CD4-positive, alpha-beta T cell treated with Interleukin-10 for 1 hour (primary cell): ENCODE measurements around the gene ABCC2.

Experiments
- DNase-seq: peaks from one replicate; pipeline ENCODE4 v3.0.0-alpha.2; 2020

The ABCC2 gene

DNA sequence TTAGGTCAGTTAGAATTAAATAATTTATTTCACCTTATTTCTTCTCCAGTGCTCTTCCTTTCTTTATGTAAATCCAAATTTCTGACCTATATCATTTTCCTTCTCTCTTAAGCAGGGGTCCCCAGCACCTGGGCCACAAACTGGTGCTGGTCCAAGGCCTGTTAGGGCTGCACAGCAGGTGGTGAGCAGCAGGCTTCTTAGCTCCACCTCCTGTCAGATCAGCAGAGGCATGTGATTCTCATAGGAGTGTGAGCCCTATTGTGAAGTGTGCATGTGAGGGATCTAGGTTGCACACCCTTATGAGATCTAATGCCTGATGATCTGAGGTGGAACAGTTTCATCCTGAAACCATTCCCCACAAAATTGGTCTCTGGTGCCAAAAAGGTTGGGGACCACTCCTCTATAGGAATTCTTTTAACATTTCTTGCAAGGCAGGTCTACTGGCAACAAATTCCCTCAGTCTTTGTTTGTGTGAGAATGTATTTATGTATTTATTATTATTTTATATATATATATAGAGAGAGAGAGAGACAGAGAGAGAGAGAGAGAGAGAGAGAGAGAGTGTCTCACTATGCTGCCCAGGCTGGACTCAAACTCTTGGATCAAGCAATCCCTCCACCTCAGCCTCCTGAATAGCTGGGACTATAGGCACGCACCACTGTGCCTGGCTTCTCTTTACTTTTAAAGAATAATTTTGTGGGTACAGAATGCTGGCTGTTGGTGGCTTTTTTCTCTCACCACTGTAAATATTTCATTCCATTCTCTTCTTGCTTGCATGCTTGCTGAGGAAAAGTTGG is 4.3 kb upstream of the ABCC2 start:
- DNase-seq, result no peak

DNA sequence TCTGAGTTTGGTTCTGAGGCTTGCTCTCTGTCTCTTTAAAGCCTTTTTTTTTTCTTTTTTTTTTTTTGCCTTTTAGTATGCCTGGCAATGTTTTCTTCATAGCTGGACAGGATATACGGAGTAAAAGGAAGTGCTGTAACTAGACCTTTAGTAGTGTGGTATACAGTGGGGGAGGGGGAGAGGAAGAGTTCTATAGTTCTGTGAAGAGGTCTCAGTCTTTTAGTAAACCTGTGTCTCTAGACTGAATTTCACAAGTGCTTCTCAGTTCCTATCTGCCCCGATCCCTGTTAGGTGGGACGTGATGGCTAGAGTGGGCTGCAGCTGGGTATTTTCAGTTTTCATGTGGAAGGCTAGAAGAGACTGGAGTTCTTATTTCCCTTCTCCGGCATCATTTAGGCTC is 3.1 kb upstream of the ABCC2 start:
- no peak for DNase-seq

DNA sequence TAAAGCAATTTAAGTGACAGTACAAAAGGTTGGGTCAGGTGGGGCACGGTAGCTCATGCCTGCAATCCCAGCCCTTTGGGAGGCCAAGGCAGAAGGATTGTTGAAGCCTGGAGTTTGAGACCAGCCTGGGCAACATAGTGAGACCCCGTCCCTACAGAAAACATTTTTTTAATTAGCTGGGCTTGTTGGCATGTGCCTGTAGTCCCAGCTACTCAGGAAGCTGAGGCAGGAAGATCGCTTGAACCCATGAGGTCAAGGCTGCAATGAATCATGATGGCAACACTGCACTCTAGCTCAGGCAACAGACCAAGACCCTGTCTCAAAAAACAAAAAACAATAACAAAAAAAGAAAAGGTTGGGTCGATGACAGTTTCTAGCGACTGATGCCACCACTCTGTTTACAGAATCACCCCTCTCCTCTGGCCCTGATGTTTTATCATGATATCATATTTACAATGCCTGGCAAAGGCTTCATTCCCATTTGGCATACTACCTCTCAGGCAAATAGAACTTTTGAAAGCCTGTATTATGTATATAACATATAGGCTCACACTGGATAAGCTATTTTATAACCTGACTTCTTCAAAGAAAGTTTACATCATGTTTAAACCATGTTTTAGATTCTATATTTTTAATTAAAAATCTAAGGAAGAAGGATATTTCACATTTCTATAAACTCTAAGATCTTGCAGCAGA is 558 bp upstream of the ABCC2 start:
- no peak for DNase-seq

DNA sequence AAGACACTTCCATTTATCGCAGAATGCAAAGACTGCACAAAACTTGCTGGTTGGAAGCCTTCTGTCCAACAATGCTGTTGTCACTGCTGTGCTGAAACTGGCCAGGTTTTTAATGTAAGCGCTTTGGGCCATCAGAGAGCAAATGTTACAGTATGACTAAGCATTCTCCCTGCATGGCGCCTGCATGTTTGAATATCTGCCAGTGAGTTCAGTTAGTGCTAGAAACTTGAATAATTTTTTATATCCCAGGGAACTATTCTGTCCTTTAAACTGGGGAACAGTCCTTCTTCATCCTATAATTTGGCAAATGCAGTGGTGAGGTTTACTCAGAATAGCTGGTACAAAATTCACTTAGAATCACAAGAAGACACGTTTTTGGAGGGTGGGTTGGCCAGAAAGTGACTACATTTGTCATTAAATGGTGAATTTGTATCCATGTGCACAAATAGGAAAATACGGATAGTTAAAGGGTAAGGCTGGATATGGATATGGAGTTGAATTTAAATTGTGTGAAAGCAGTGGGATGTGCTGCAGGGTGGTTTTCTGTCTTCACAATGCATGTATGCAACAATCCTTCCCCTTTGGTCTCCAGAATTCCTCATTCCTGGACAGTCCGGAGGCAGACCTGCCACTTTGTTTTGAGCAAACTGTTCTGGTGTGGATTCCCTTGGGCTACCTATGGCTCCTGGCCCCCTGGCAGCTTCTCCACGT is 1.7 kb downstream of the ABCC2 start:
- no peak for DNase-seq

DNA sequence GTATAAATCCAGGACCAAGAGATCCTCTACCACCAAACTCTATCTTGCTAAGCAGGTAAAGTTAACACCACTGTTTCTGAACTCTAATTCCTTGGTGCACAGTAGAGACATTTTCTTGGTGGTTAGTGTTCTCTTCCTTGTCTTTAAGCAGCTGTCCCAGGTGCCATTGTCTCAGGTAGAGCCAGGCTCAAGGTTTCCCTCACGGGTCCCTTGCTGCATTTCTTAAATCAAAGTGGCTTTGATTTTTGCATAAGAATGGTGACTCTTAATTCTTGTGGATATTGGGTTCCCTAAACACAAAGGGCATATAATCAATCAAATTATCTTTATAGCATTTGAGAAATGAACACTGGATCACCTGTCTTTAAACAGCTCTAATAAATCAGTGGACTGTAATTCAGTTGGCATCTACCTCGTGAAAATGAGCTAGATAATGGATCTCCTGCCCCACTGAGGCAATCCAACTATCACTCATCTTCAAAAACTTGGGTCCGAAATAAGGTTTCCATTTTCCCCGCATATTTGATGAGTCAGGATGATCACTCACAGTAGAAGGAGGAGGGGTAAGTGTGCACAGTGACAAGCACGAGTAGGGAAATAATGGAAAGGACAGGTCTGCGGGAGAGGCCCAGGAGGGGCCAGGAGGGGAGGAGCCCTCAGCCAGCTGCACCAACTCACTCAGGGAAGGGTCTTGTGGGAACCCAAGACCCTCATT is 2.4 kb downstream of the ABCC2 start:
- no peak for DNase-seq

DNA sequence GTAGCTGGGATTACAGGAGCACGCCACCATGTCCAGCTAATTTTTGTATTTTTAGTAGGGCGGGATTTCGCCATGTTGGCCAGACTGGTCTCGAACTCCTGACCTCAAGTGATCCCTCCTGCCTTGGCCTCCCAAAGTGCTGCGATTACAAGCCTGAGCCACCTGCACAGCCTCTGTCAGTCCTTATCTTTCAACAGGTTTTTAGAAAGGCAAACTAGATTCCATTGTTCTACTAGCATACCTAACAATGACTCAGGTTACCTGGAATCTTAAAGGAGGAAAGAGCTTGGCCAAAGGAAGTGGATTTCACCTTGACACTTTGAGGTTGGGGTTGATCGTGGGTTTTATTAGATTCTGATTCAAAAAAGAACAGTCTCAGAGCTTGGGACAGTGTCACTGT is 3.2 kb downstream of the ABCC2 start:
- no peak for DNase-seq

DNA sequence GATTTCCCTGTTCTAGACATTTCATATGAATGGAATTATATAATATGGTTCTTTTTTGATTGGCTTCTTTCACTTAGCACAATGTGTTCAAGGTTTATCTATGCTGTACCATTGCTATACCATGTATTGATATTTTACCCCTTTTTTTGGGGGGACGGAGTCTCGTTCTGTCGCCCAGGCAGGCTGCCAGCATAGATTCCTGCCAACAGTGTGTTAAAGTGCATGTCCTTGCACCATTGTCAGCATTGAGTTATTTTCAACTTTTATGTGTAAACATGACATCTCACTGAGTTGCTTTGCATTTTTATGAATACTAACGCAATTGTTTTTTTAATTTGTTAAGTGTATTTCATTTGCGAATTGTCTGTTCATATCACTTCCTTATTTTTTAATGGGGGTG is 4.9 kb downstream of the ABCC2 start:
- no peak for DNase-seq

DNA sequence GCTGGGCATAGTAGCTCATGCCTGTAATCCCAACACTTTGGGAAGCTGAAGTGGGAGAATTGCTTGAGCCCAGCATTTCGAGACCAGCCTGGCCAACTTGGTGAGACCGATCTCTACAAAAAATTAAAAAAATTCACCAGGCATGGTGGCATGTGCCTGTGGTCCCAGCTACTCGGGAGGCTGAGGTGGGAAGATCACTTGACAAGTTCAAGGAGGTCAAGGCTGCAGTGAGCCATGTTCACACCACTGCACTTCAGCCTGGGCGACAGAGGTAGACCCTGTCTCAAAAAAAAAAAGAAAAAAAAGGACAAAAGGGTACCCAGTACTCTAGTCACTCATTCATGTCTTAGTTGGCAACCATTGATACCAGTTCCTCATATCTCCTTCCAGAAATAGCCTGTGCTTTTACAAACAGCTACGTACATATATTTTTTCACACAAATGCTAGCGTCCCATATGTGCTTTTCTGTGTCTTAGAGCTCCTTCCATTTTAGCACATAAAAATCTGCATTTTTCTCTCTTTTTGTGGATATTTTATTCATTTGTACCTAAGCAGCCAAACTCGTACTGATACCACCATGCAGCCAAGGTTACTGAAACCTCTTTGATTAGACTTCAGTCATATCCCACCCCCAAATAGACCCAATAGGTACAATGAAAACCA is 5.5 kb downstream of the ABCC2 start:
- no peak for DNase-seq

DNA sequence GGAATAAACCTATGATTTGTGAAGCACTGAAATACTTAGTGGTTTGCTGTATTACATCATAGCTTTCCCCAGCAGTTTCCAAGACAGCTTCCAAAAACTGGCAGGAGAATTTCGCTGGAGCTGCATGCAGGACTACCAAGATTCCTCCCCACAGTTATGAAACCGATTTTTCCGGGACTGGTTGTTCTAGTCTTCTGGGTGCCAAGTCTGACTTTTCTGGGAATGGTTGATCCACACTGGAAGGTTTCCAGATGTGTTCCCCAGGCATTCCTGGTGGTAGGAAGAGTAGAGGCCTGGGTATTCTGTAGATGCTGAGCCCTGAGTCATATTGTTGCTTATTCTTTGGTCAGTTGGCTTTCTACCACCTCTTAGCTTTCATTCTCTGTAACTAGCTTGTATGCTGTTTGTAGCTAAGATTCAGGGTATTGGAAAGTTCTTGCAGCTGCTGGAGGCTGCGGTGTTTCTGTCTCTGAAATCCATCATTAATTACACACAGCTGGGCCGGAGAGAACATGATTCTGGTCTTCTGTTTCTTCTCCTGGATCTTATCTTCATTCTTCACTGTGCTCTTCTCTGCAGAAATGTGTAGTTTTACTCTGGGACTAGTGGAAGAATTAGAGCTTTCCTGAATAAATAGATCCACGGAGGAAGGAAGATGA is 6.3 kb downstream of the ABCC2 start:
- no peak for DNase-seq

DNA sequence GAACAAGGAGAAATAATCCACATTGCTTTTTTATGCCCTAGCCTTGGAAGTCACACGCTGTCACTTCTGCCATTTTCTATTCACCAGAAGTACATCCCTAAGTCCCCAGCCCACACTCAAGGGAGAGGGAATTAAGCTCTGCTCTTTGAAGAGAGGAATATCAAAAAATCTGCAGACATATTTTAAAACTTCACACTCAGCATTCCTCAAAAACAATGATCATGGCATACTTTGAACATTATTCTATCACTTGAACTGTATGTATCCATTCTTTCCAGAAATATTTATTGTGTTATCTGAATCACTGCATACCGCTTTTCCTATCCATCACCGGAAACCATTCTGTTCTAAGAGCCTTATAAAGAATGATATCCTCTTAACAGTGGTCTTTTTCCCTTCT is 9.4 kb downstream of the ABCC2 start:
- DNase-seq, result no peak

DNA sequence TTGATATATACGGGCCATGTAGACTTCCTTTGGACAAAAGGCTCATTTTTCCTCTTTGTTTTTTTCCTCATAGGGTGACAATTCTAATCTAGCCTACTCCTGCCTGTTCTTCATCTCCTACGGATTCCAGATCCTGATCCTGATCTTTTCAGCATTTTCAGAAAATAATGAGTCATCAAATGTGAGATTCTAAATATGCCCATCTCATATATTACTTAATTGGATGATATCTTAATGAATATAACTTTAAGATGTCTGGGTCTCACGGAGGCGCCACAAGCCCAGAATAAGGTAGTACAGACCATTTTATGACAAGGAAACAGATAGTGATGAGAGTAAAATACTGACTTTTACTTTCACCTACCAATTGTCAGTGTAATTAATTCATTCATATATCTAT is 11.4 kb downstream of the ABCC2 start:
- no peak for DNase-seq

DNA sequence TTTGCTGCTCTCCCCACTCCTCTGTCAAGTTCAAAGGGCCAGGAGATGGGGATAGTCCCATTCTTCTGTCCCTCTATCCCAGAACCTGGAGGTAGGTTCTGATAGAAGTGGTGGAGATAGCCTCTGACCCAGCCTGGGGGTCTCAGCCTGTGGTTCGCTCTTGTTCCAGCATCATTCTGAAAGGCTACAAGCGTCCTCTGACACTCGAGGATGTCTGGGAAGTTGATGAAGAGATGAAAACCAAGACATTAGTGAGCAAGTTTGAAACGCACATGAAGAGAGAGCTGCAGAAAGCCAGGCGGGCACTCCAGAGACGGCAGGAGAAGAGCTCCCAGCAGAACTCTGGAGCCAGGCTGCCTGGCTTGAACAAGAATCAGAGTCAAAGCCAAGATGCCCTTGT is 14.5 kb downstream of the ABCC2 start:
- DNase-seq, result no peak

DNA sequence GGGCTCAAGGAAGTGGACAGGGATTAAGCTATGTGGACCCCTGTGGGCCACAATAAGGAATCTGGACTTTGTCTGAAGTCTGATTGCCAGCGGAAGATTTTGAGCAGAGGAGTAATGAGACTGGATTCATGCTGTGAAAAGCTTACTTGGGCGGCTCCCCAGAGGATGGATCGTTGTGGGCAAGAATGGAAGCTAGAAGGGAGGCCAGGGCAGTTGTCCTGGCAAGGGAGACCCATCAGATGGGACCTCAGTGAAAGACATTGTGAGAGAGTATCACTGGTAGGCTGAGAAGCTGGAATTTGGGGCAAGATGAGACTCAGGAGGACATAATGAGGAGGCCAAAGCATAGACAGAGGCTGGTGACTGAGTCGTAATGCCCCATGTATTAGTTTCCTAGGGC is 15.6 kb downstream of the ABCC2 start:
- no peak for DNase-seq

DNA sequence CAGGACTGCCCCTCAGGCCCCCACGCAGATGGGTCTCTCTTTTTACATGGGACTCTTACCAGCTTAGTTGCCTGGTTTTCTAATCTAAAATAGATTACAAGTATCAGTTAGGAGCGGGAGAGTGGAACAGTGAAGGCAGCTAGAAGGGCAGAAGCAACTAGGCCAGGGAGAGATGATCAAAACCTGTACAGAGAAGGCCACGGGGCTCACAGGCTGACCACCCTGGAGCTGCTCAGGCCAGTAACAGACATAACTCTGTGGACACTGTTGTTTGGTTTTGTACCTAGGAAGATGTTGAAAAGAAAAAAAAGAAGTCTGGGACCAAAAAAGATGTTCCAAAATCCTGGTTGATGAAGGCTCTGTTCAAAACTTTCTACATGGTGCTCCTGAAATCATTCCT is 16.5 kb downstream of the ABCC2 start:
- no peak for DNase-seq

DNA sequence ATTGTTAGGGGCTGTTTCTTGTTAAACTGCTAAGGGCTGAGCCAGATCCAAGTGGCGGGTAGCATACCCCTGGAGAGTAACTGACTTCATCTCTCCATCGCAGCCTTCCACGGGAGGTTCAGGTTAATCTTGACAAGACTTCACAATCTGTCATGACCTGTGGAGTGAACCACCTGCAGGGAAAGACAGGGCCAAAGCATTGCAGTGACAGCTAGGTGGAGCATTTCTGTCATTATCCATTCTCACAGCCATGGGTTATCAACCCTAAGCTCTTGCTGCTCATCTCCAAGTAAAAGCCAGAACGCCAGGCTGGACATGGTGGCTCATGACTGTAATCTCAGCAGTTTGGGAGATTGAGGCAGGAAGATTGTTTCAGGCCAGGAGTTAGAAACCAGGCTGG is 17.2 kb downstream of the ABCC2 start:
- DNase-seq, result no peak

DNA sequence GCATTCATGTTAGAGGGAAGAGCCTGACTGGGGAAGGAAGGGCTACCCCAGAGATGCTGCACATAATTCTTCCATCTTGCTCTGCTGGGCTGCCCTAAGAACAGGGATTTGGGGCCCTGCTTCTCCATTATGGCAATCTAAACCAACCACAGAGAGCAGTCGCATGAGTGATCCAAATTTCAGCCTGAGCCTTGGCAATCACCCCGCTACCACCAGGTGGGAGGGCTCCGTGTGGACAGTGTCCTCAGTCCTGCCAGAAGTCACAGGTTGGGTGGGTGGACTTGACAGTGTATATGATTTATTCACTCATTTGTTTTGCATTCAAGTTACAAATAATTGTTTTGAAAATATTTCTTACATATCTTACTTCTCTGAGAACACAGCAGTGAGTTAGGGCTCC is 22.0 kb downstream of the ABCC2 start:
- no peak for DNase-seq

DNA sequence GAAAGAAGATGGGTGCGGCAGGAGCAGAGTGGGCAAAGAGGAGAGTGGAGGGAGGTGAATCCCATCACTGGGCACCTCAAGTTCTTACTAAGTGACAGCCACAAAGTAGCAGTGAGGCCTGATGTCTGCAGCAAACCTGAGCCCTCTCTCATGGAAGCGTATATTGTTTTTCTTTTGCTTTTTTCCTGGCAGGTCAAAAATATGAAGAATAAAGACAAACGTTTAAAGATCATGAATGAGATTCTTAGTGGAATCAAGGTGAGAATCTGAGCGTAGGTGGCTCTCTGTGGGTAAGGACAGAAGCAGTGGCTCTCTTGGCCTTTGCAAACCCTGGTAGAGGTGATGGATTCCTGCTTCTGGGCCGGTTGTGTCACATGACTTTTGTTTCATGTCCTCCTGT is 22.8 kb downstream of the ABCC2 start:
- DNase-seq, result no peak

DNA sequence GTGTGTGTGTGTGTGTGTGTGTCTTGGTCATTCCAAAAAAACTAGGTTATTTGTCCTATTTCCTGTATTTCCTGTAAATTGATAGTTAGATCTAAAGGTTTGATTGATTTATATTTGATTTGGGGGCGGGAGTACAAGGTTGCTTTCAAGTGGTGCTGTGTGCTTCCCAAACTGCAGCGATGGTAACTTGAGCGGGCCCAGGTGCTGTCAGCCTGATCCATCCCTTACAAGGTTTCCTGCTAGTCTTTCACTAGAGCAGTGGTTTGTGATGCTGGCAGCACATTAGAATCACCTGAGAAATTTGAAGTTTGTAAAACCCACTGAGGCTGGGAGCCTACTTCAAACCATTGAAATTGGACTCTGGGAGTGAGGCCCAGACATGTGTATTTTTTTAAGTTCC is 23.7 kb downstream of the ABCC2 start:
- DNase-seq, result no peak

DNA sequence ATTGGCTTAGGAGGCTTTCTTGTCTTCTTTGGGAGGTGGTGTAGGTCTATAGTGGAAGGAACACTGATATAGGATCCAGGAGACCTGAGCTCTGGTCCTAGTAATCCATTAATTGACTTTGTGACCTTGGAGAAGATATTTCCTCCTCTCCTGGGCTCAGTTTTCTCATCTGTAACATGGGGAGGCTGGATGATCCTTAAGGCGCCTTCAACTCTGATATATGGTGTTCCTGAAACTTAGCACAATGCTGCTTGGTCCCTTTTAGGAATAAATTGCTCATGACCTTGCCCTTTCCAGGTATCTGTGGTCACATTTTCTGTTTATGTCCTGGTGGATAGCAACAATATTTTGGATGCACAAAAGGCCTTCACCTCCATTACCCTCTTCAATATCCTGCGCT is 25.3 kb downstream of the ABCC2 start:
- DNase-seq, result no peak

DNA sequence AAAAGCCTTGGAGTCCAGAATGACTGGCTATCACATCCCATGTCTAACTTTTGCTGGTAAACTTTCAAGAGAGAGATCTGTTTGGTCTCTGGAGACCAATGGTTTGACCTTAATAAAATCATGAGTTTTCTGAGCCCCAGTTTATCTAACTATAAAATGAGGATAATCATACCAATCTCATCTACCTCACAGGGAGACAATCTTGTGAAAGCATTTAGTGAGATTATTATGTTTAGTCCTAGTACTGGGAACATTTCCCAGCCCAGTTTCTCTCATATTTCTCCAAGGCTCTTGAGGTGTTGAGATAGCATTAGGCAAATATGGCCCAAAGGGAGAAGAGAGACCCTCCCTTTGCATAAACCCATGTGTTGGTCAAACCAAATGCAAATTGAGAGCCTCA is 25.8 kb downstream of the ABCC2 start:
- DNase-seq, result no peak

DNA sequence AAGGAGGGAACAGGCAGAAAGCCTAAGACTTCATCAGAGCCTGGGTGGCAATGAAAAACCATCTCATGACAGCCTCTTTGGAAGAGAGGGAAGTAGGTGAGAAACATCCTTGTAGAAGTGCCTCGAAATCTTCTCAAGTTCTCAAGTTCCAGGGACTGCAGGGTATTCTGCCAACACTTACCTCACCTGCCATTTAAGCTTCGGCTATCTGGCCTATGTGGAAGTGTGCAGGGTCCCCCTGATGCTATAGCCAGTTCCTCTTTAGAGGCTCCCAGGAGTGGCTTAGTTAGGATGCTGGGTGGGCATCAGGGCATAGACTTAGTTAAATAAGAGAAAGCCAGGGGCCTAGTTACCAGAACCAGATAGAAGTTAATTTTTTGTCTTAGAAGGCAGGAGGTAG is 27.0 kb downstream of the ABCC2 start:
- DNase-seq, result no peak

DNA sequence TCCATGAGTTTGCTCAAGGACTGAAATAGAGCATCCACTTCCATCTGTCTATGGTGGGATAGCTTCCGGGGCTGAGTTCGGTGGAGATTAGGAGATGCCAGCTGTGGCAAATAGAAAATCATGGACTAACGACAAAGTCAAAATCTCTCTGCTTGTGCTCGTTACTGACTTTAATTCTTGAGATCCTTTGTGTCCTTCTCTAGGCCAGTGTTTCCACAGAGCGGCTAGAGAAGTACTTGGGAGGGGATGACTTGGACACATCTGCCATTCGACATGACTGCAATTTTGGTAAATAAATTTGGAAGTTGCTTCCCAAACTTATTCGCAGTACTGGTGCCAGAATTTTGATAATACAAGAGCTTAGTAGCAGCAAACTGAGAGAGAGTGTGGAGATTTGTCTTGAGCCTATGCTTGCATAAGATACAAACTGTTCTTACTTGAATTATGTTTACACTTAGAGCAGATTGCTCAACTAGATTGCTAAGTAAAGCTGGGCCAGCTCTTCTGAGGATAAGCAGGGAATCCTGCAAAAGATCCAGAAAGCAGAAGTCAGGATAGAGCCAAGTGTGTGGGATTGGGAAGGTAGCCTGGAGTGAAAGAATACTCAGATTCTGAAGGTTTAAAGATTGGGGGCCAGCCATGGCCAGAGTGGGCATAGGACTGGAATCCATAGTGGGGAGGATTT is 27.6 kb downstream of the ABCC2 start:
- no peak for DNase-seq
